CD4-positive, alpha-beta T cell (primary cell): ENCODE results near the gene MDP1. TPM values are rescaled to one million over a fixed set of nuclear protein-coding genes. Genes with fewer than 3 reads are reported as not detected.
"Not testable (repeated sequence)": the region's sequence is repeated elsewhere in the genome, so short reads cannot be mapped to it uniquely, and the experiment has no call there.

Source experiments
- ATAC-seq: fragments of 200-7000 bp; cut with Tn5 transposase; one replicate; pipeline ENCODE4 v1.10.0; 2022; ENCODE audit warnings: mild to moderate bottlenecking; ENCODE audit not compliant: poor library complexity
- CTCF ChIA-PET: fragments of 350-600 bp; sonication (Branson Sonifier 250); formaldehyde crosslinking; loops from one replicate; lab custom pipeline; 2021; ENCODE audit warnings: antibody characterized with exemption, inconsistent platforms; lab: Charles Lee
- POLR2A ChIA-PET: fragments of 350-600 bp; sonication (Branson Sonifier 250); formaldehyde crosslinking; loops from one replicate; lab custom pipeline; 2021; ENCODE audit warnings: antibody characterized with exemption, inconsistent platforms; lab: Charles Lee
- DNase-seq, 14 experiments: peaks; one replicate each; pipeline ENCODE4 v3.0.0-alpha.2; 2013 to 2020; ENCODE audit warnings: mixed read lengths in 2 of 14
- H3K27ac ChIP-seq, 2 donors: one replicate each; pipeline versions ENCODE4 v1.5.1 to v1.7.0; 2013; ENCODE audit warnings: low read length in 2 of 2, low read depth in 1 of 2, mild to moderate bottlenecking in 1 of 2
- H3K27me3 ChIP-seq, 2 experiments: 1 replicate in 1 of 2; 2 replicates in 1 of 2; pipeline versions ENCODE4 v1.6.1 to v1.7.0; 2013; ENCODE audit warnings: low read length in 2 of 2, control low read depth in 1 of 2, mild to moderate bottlenecking in 1 of 2, moderate library complexity in 1 of 2; ENCODE audit not compliant: insufficient read depth in 2 of 2, control insufficient read depth in 1 of 2
- H3K36me3 ChIP-seq: one replicate; pipeline ENCODE4 v1.6.1; 2013; ENCODE audit warnings: low read length, control low read depth; ENCODE audit not compliant: insufficient read depth
- H3K4me1 ChIP-seq: one replicate; pipeline ENCODE4 v1.6.1; 2013; ENCODE audit warnings: low read length, control low read depth; ENCODE audit not compliant: insufficient read depth
- H3K4me3 ChIP-seq: one replicate; pipeline ENCODE4 v1.5.1; 2013; ENCODE audit warnings: mild to moderate bottlenecking, low read length, moderate library complexity
- H3K9me3 ChIP-seq, 2 experiments: 1 replicate in 1 of 2; 2 replicates in 1 of 2; pipeline versions ENCODE4 v1.6.1 to v1.7.0; 2013; ENCODE audit warnings: low read length in 2 of 2, mild to moderate bottlenecking in 2 of 2, control low read depth in 1 of 2, moderate library complexity in 1 of 2; ENCODE audit not compliant: control insufficient read depth in 1 of 2, insufficient read depth in 1 of 2
- H3K27ac Mint-ChIP-seq: one replicate; pipeline ENCODE4 v1.8.0; 2020; ENCODE audit warnings: mixed read lengths
- H3K27me3 Mint-ChIP-seq: one replicate; pipeline ENCODE4 v1.8.0; 2021; ENCODE audit warnings: mixed read lengths
- H3K36me3 Mint-ChIP-seq: one replicate; pipeline ENCODE4 v1.8.0; 2021; ENCODE audit warnings: low read depth, mixed read lengths
- H3K4me1 Mint-ChIP-seq: one replicate; pipeline ENCODE4 v1.8.0; 2021; ENCODE audit warnings: low read depth, mixed read lengths
- H3K4me3 Mint-ChIP-seq: one replicate; pipeline ENCODE4 v1.8.0; 2020; ENCODE audit warnings: mild to moderate bottlenecking, mixed read lengths
- H3K9me3 Mint-ChIP-seq: one replicate; pipeline ENCODE4 v1.8.0; 2020; ENCODE audit warnings: mixed read lengths
- CTCF ChIP-seq: fragments of 200-600 bp; IDR thresholded peaks from one replicate; pipeline ENCODE4 v1.8.0; 2022; ENCODE audit warnings: antibody characterized with exemption, mild to moderate bottlenecking
- intact Hi-C, 2 experiments: fragments of 100-400 bp; cut with DNase I in 1 of 2; cut with micrococcal nuclease in 1 of 2; formaldehyde crosslinking; loops; one replicate each; pipeline versions ENCODE4 v1.15.1 to v1.9.0; 2023 to 2025; cut with DNase I, micrococcal nuclease
- total RNA-seq, 174 experiments: library from RNA in 2 of 174; stranded (reverse) in 2 of 174; gene quantifications; one replicate each; pipeline ENCODE4 v1.2.3 and lab custom pipeline; 2021 to 2026

The MDP1 gene
- total RNA-seq, 2 experiments from 2014 or later: 3.2 to 3.7 TPM

- H3K9me3 Mint-ChIP-seq: no peaks in the 10 kb centered on the region
- H3K36me3 ChIP-seq: peaks cover 68% of the 10 kb centered on the region
- POLR2A ChIA-PET: interaction anchor here (0.6 to 1.2 kb wide), 6 partner anchors 9 to 92 kb away, joined by 3 to 4 read pairs (median 3); partner anchors contain the start of genes DCAF11, IPO4, IRF9 and MDP1
- H3K4me3 Mint-ChIP-seq: no peak overlapping the region
- H3K4me3 ChIP-seq: no peak overlapping the region
- CTCF ChIA-PET: no interaction called here
- H3K27me3 Mint-ChIP-seq: no peaks in the 10 kb centered on the region
- TF ChIP-seq CTCF: no peak
- no peaks in the 10 kb centered on the region for H3K27me3 ChIP-seq
- ATAC-seq (no peak), DNase-seq (peak in 1 of 14 experiments; percentile 6)
- H3K9me3 ChIP-seq: no peaks in the 10 kb centered on the region
- H3K27ac Mint-ChIP-seq: peak overlapping the region; percentile 54
- peaks cover 86% of the 10 kb centered on the region for H3K36me3 Mint-ChIP-seq
- no peak overlapping the region for H3K27ac ChIP-seq
- peaks cover 27% of the 10 kb centered on the region for H3K4me1 Mint-ChIP-seq
- H3K4me1 ChIP-seq: peaks cover 20% of the 10 kb centered on the region
- intact Hi-C loops: no loop called here
Observed at GRCh38 chr14:24206260-24207103, 9.4 kb downstream of the MDP1 start.

- ATAC-seq: no peak
- Histone ChIP-seq H3K4me3 (no peak overlapping the region), H3K36me3 (peaks cover 51% of the 10 kb centered on the region), H3K27ac (no peak overlapping the region), H3K27me3 (no peaks in the 10 kb centered on the region), H3K9me3 (no peaks in the 10 kb centered on the region), H3K4me1 (peaks cover 8% of the 10 kb centered on the region)
- Mint-ChIP-seq H3K4me1 (peaks cover 22% of the 10 kb centered on the region), H3K4me3 (no peak overlapping the region), H3K9me3 (no peaks in the 10 kb centered on the region), H3K27ac (peak overlapping the region; percentile 1), H3K36me3 (peaks cover 78% of the 10 kb centered on the region), H3K27me3 (no peaks in the 10 kb centered on the region)
- POLR2A ChIA-PET: interaction anchor here (1.1 kb wide), 1 partner anchor 9 kb away, joined by 3 read pairs; no protein-coding TSS in a partner anchor
- no peak for TF ChIP-seq CTCF
- intact Hi-C loops: no loop called here
- no peak for DNase-seq
- CTCF ChIA-PET: no interaction called here
Observed at GRCh38 chr14:24204163-24205146, 11.4 kb downstream of the MDP1 start.

- peaks cover 48% of the 10 kb centered on the region for H3K36me3 ChIP-seq
- POLR2A ChIA-PET: interaction anchor here (0.8 kb wide), 1 partner anchor 10 kb away, joined by 4 read pairs; the partner anchor contains the start of gene CHMP4A
- DNase-seq: peak in 1 of 14 experiments; percentile 17
- peaks cover 80% of the 10 kb centered on the region for H3K36me3 Mint-ChIP-seq
- H3K4me1 Mint-ChIP-seq: peaks cover 33% of the 10 kb centered on the region
- H3K9me3 ChIP-seq, H3K27me3 ChIP-seq, H3K9me3 Mint-ChIP-seq, H3K27me3 Mint-ChIP-seq, CTCF ChIA-PET, H3K4me3 Mint-ChIP-seq, H3K27ac ChIP-seq, H3K4me3 ChIP-seq, intact Hi-C loops, H3K27ac Mint-ChIP-seq, ATAC-seq: not testable (repeated sequence)
- peaks cover 12% of the 10 kb centered on the region for H3K4me1 ChIP-seq
Observed at GRCh38 chr14:24203249-24203886, 12.5 kb downstream of the MDP1 start.

- ATAC-seq, H3K4me3 ChIP-seq, H3K4me3 Mint-ChIP-seq, intact Hi-C loops, H3K9me3 ChIP-seq, H3K27me3 ChIP-seq, H3K27me3 Mint-ChIP-seq, H3K27ac Mint-ChIP-seq, CTCF ChIA-PET, DNase-seq, H3K27ac ChIP-seq, H3K9me3 Mint-ChIP-seq: not testable (repeated sequence)
- H3K4me1 ChIP-seq: peaks cover 10% of the 10 kb centered on the region
- peaks cover 34% of the 10 kb centered on the region for H3K4me1 Mint-ChIP-seq
- POLR2A ChIA-PET: interaction anchor here (0.8 kb wide), 1 partner anchor 11 kb away, joined by 4 read pairs; the partner anchor contains the start of gene CHMP4A
- H3K36me3 ChIP-seq: peaks cover 39% of the 10 kb centered on the region
- H3K36me3 Mint-ChIP-seq: peaks cover 72% of the 10 kb centered on the region
Observed at GRCh38 chr14:24202538-24202937, 13.3 kb downstream of the MDP1 start.
